ENCODE results near the gene DPCD. TPM values are rescaled to one million over a fixed set of nuclear protein-coding genes. Genes with fewer than 3 reads are reported as not detected.

The DPCD gene
- polyA plus RNA-seq, 1 of the 3 experiments (the other 2 are of a cell fraction), result 106 TPM

DNA sequence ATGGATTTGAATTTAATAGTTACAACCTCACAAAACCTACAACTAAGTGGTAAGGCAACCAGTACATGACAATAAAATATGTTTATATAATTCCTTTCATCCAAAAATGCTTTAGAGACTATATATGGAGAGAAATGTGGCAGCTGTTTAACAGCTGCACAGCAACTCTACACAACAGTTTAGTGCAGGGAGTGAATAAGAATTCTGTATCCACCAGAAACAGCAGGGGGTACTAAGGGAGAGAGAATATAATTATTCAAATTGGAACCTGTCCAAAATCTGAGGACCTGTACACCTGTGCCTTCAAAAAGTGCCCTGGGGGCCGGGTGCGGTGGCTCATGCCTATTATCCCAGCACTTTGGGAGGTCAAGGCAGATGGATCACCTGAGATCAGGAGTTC lies 49.7 kb upstream of the DPCD start:
- no peak for TF ChIP-seq RXRA (IDR thresholded peaks at IDR 0.05; ENCODE audit: borderline replicate concordance, low read depth)
- TF ChIP-seq, protein P1, sequence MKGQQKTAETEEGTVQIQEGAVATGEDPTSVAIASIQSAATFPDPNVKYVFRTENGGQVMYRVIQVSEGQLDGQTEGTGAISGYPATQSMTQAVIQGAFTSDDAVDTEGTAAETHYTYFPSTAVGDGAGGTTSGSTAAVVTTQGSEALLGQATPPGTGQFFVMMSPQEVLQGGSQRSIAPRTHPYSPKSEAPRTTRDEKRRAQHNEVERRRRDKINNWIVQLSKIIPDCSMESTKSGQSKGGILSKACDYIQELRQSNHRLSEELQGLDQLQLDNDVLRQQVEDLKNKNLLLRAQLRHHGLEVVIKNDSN (IDR thresholded peaks at IDR 0.05; ENCODE audit: borderline replicate concordance, low read depth), result no peak
- TF ChIP-seq TCF12 (IDR thresholded peaks at IDR 0.05), result no peak
- TF ChIP-seq FOSL2 (IDR thresholded peaks at IDR 0.05; ENCODE audit: borderline replicate concordance, low read depth), result no peak
- TF ChIP-seq YY1 (IDR thresholded peaks at IDR 0.05; ENCODE audit: low read depth), result no peak
- TF ChIP-seq, protein P2, sequence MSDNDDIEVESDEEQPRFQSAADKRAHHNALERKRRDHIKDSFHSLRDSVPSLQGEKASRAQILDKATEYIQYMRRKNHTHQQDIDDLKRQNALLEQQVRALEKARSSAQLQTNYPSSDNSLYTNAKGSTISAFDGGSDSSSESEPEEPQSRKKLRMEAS (IDR thresholded peaks at IDR 0.05; ENCODE audit: low read depth), result no peak
- no peak for TF ChIP-seq ELF1 (IDR thresholded peaks at IDR 0.05)
- no peak for TF ChIP-seq MEF2A (IDR thresholded peaks at IDR 0.05; ENCODE audit: borderline replicate concordance, low read depth)
- Histone ChIP-seq H3F3A (replicated peaks; ENCODE audit: insufficient read depth) (no peaks in the 10 kb centered on the region), H3K9ac (no peak overlapping the region), H3K79me2 (ENCODE audit: insufficient read depth) (no peaks in the 10 kb centered on the region), H3K4me3 (ENCODE audit: low read depth in 2 of 2, low read length in 1 of 2) (no peak overlapping the region), H3K9me3 (no peaks in the 10 kb centered on the region), H3K27ac (ENCODE audit: low read depth in 2 of 2, low read length in 1 of 2) (no peak overlapping the region), H2AFZ (ENCODE audit: low read depth) (no peak overlapping the region), H3K4me1 (ENCODE audit: control insufficient read depth in 1 of 2, insufficient read depth in 2 of 2, low read depth in 1 of 2, low read length in 1 of 2) (no peaks in the 10 kb centered on the region), H3K4me2 (no peak overlapping the region), H4K20me1 (ENCODE audit: insufficient read depth) (no peaks in the 10 kb centered on the region), H3K9me2 (no peaks in the 10 kb centered on the region), H3K36me3 (replicated peaks in 1 of 2; ENCODE audit: control insufficient read depth in 1 of 2, insufficient read depth in 2 of 2, low read length in 1 of 2) (peaks cover 19 to 42% of the 10 kb centered on the region in 2 experiments), H3K27me3 (ENCODE audit: insufficient read depth) (no peaks in the 10 kb centered on the region)
- ChIA-PET CTCF (interaction anchor here (0.8 to 3.9 kb wide), 7 partner anchors 12 to 33 kb away, joined by 3 to 22 read pairs (median 4); no protein-coding TSS in a partner anchor), POLR2A (no interaction called here)
- 95% methylated on average over 2 of the region's 2 CpGs for WGBS (ENCODE audit: low lambda C conversion rate)
- no peak for DNase-seq

DNA sequence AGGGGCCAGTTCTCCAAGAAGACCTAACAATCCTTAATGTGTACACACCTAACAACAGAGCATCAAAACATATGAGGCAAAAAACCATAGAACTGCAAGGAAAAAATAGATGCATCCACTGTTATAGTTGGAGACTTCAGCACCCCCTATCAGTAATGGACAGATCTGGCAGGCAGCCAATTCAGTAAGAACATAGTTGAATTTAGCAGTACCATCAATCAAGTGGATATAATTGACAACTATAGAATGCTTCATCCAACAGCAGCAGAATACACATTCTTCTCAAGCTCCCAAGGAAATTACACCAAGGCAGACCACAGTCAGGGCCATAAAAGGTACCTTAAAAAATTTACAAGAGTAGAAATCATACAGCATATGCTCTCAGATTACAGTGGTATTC lies 42.2 kb upstream of the DPCD start:
- H3K27me3 ChIP-seq (ENCODE audit: insufficient read depth), result no peaks in the 10 kb centered on the region
- peak; percentile 32 for DNase-seq

DNA sequence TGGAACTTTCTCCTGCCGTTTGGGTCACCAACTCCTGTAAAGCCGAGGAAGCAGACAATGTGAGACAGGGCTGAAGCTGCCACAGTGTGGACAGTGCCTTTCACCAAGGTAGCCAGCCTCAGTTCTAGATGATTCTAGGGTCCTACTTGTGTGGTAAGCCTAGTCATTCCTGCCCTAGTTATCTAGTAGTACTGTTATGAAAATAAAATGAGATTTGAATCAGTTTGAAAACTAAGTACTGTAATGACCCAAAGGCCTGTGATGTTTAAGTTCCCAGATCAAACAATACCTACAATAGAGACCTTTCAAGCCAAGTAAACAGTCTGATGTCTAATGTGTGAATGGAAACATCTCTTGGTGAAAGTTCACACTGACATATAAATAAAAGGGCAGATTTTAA lies 37.2 kb upstream of the DPCD start:
- Histone ChIP-seq H3K79me2 (ENCODE audit: insufficient read depth) (no peaks in the 10 kb centered on the region), H3K4me2 (no peak overlapping the region), H3F3A (replicated peaks; ENCODE audit: insufficient read depth) (no peaks in the 10 kb centered on the region), H2AFZ (ENCODE audit: low read depth) (no peak overlapping the region), H3K27ac (ENCODE audit: low read depth in 2 of 2, low read length in 1 of 2) (no peak overlapping the region), H3K4me1 (ENCODE audit: control insufficient read depth in 1 of 2, insufficient read depth in 2 of 2, low read depth in 1 of 2, low read length in 1 of 2) (no peaks in the 10 kb centered on the region), H3K4me3 (ENCODE audit: low read depth in 2 of 2, low read length in 1 of 2) (no peak overlapping the region), H3K27me3 (ENCODE audit: insufficient read depth) (no peaks in the 10 kb centered on the region), H3K36me3 (replicated peaks in 1 of 2; ENCODE audit: control insufficient read depth in 1 of 2, insufficient read depth in 2 of 2, low read length in 1 of 2) (peaks cover 4 to 29% of the 10 kb centered on the region in 2 experiments), H3K9me2 (no peaks in the 10 kb centered on the region), H3K9ac (no peak overlapping the region), H4K20me1 (ENCODE audit: insufficient read depth) (no peaks in the 10 kb centered on the region), H3K9me3 (no peaks in the 10 kb centered on the region)
- POLR2A ChIA-PET, result no interaction called here
- TF ChIP-seq CHD2 (IDR thresholded peaks at IDR 0.05; ENCODE audit: low read length, partially characterized antibody) (no peak), RFX5 (IDR thresholded peaks at IDR 0.05; ENCODE audit: low read length) (no peak), TCF12 (IDR thresholded peaks at IDR 0.05) (no peak), MXI1 (IDR thresholded peaks at IDR 0.05; ENCODE audit: low read depth, low read length) (no peak), SIN3A (IDR thresholded peaks at IDR 0.05; ENCODE audit: borderline replicate concordance, low read depth, low read length) (no peak), POLR2AphosphoS5 (IDR thresholded peaks at IDR 0.05; ENCODE audit: low read depth, low read length) (no peak), FOXJ3 (CRISPR knock-in tag; IDR thresholded peaks at IDR 0.05) (no peak), NFIC (IDR thresholded peaks at IDR 0.05; ENCODE audit: borderline replicate concordance) (no peak), EZH2phosphoT487 (IDR thresholded peaks at IDR 0.05; ENCODE audit: borderline replicate concordance, low read depth) (no peak)
- TF ChIP-seq, protein P3, sequence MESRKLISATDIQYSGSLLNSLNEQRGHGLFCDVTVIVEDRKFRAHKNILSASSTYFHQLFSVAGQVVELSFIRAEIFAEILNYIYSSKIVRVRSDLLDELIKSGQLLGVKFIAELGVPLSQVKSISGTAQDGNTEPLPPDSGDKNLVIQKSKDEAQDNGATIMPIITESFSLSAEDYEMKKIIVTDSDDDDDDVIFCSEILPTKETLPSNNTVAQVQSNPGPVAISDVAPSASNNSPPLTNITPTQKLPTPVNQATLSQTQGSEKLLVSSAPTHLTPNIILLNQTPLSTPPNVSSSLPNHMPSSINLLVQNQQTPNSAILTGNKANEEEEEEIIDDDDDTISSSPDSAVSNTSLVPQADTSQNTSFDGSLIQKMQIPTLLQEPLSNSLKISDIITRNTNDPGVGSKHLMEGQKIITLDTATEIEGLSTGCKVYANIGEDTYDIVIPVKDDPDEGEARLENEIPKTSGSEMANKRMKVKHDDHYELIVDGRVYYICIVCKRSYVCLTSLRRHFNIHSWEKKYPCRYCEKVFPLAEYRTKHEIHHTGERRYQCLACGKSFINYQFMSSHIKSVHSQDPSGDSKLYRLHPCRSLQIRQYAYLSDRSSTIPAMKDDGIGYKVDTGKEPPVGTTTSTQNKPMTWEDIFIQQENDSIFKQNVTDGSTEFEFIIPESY (IDR thresholded peaks at IDR 0.05; ENCODE audit: borderline replicate concordance, low read depth), result no peak
- CTCF ChIA-PET, result interaction anchor here (1.6 kb wide), 1 partner anchor 30 kb away, joined by 4 read pairs; no protein-coding TSS in a partner anchor
- 83% methylated on average over 2 of the region's 2 CpGs for WGBS (ENCODE audit: low lambda C conversion rate)
- DNase-seq, result no peak

More for the DNA sequence above, 42.2 kb upstream of the DPCD start:
- H3K79me2 ChIP-seq (ENCODE audit: insufficient read depth), result no peaks in the 10 kb centered on the region
- H3K4me1 ChIP-seq (ENCODE audit: control insufficient read depth in 1 of 2, insufficient read depth in 2 of 2, low read depth in 1 of 2, low read length in 1 of 2), result no peaks in the 10 kb centered on the region
- TF ChIP-seq NFIC (IDR thresholded peaks at IDR 0.05; ENCODE audit: borderline replicate concordance), result peak; percentile 15; the same call in 1 of the 2 replicates
- TF ChIP-seq, protein P2 (IDR thresholded peaks at IDR 0.05; ENCODE audit: low read depth), result no peak
- POLR2A ChIA-PET, result no interaction called here
- H3K36me3 ChIP-seq (replicated peaks in 1 of 2; ENCODE audit: control insufficient read depth in 1 of 2, insufficient read depth in 2 of 2, low read length in 1 of 2), result peaks cover 4 to 6% of the 10 kb centered on the region in 2 experiments
- H3K9me2 ChIP-seq, result no peaks in the 10 kb centered on the region
- no peak overlapping the region for H3K9ac ChIP-seq
- H3F3A ChIP-seq (replicated peaks; ENCODE audit: insufficient read depth), result no peaks in the 10 kb centered on the region
- H3K9me3 ChIP-seq, result no peaks in the 10 kb centered on the region
- CTCF ChIA-PET, result interaction anchor here (1.2 to 2.8 kb wide), 6 partner anchors 8 to 331 kb away, joined by 3 to 13 read pairs (median 4); no protein-coding TSS in a partner anchor
- H3K27ac ChIP-seq (ENCODE audit: low read depth in 2 of 2, low read length in 1 of 2), result no peak overlapping the region
- H2AFZ ChIP-seq (ENCODE audit: low read depth), result no peak overlapping the region
- no peak overlapping the region for H3K4me2 ChIP-seq
- H4K20me1 ChIP-seq (ENCODE audit: insufficient read depth), result no peaks in the 10 kb centered on the region
- H3K4me3 ChIP-seq (ENCODE audit: low read depth in 2 of 2, low read length in 1 of 2), result no peak overlapping the region

Data from SK-N-SH (cell line).